HL-60 (cell line): Measurements from ENCODE around the gene CHMP5.

Experiments
- DNase-seq, 2 experiments: peaks; one replicate each; pipeline ENCODE4 v3.0.0-alpha.2; 2010 to 2020; ENCODE audit warnings: low read depth in 1 of 2, low spot score in 1 of 2
- H3K27ac ChIP-seq: fragments of 250-450 bp; sonication (Bioruptor Pico); replicated peaks from 2 replicates; pipeline ENCODE4 v1.5.1; 2020; ENCODE audit warnings: mild to moderate bottlenecking, moderate library complexity
- H3K27me3 ChIP-seq: fragments of 250-450 bp; sonication (Bioruptor Pico); 2 replicates; pipeline ENCODE4 v1.5.1; 2021; ENCODE audit warnings: mild to moderate bottlenecking, moderate library complexity; ENCODE audit not compliant: insufficient read depth, poor library complexity, severe bottlenecking
- H3K4me3 ChIP-seq: replicated peaks from 2 replicates; pipeline ENCODE4 v1.5.1; 2011; ENCODE audit warnings: mild to moderate bottlenecking, control low read depth, low read length; ENCODE audit not compliant: insufficient read depth
- GABPA ChIP-seq: IDR thresholded peaks from 2 replicates; pipeline ENCODE4 v1.6.1; 2012; ENCODE audit warnings: low read depth
- POLR2AphosphoS5 ChIP-seq: IDR thresholded peaks from 2 replicates; pipeline ENCODE4 v1.6.1; 2012; ENCODE audit warnings: low read depth
- SPI1 ChIP-seq: IDR thresholded peaks from 2 replicates; pipeline ENCODE4 v1.6.1; 2012; ENCODE audit warnings: low read depth, mild to moderate bottlenecking, borderline replicate concordance
- TF ChIP-seq, protein P1 (sequence below): IDR thresholded peaks from 2 replicates; pipeline ENCODE4 v1.6.1; 2012; ENCODE audit warnings: low read depth; ENCODE audit not compliant: insufficient replicate concordance
- TF ChIP-seq, protein P2 (sequence below): IDR thresholded peaks from one replicate; pipeline ENCODE4 v1.5.1; 2011; ENCODE audit warnings: low read length, control low read depth, inconsistent platforms; ENCODE audit not compliant: insufficient read depth

CHMP5 gene

DNA sequence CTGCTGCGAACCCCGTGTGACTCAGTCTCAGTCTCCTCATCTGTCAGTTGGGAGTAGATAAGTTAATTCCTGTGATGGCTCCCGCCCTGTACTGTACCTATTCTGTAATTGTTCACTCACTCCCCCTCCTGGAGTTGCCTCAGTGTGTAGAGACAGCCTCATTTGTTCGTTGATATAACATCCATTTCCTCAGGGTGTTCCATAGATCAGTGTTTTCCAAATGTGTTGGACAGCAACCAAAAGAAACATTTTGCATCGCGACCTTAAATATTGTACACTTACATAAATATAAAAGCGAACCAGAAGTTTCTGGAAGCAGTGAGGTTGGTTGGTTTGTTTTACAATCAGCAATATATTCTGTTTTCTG, 26.2 kb downstream of the CHMP5 start:
- Histone ChIP-seq H3K27ac (peak overlapping the region; percentile 95), H3K4me3 (peak overlapping the region; percentile 75), H3K27me3 (no peaks in the 10 kb centered on the region)
- DNase-seq, result no peak
- no peak for TF ChIP-seq GABPA
- TF ChIP-seq, protein P1, sequence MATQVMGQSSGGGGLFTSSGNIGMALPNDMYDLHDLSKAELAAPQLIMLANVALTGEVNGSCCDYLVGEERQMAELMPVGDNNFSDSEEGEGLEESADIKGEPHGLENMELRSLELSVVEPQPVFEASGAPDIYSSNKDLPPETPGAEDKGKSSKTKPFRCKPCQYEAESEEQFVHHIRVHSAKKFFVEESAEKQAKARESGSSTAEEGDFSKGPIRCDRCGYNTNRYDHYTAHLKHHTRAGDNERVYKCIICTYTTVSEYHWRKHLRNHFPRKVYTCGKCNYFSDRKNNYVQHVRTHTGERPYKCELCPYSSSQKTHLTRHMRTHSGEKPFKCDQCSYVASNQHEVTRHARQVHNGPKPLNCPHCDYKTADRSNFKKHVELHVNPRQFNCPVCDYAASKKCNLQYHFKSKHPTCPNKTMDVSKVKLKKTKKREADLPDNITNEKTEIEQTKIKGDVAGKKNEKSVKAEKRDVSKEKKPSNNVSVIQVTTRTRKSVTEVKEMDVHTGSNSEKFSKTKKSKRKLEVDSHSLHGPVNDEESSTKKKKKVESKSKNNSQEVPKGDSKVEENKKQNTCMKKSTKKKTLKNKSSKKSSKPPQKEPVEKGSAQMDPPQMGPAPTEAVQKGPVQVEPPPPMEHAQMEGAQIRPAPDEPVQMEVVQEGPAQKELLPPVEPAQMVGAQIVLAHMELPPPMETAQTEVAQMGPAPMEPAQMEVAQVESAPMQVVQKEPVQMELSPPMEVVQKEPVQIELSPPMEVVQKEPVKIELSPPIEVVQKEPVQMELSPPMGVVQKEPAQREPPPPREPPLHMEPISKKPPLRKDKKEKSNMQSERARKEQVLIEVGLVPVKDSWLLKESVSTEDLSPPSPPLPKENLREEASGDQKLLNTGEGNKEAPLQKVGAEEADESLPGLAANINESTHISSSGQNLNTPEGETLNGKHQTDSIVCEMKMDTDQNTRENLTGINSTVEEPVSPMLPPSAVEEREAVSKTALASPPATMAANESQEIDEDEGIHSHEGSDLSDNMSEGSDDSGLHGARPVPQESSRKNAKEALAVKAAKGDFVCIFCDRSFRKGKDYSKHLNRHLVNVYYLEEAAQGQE, result peak; percentile 40

DNA sequence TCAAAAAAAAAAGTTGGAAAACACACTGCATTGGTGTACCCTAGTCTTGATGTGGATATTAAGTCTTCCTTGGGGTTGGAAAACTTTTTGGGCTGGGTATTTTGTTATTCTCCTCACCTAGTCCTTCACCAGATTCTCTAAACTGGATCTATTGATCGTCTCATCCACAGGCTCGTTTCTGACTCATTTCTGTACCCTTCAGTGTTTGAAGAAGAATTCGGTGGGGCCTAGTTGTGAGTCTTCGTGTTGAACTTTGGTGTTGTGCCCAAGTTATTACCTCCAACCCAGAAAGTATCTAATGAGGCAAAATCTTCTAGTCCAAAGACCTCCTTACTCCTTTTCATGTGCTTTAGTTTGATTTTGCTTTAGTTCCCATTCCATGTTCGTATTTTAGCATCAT, 27.1 kb downstream of the CHMP5 start:
- TF ChIP-seq POLR2AphosphoS5 (no peak), SPI1 (no peak), GABPA (no peak)
- TF ChIP-seq, protein P1, result no peak
- TF ChIP-seq, protein P2, sequence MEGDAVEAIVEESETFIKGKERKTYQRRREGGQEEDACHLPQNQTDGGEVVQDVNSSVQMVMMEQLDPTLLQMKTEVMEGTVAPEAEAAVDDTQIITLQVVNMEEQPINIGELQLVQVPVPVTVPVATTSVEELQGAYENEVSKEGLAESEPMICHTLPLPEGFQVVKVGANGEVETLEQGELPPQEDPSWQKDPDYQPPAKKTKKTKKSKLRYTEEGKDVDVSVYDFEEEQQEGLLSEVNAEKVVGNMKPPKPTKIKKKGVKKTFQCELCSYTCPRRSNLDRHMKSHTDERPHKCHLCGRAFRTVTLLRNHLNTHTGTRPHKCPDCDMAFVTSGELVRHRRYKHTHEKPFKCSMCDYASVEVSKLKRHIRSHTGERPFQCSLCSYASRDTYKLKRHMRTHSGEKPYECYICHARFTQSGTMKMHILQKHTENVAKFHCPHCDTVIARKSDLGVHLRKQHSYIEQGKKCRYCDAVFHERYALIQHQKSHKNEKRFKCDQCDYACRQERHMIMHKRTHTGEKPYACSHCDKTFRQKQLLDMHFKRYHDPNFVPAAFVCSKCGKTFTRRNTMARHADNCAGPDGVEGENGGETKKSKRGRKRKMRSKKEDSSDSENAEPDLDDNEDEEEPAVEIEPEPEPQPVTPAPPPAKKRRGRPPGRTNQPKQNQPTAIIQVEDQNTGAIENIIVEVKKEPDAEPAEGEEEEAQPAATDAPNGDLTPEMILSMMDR, result no peak
- no peaks in the 10 kb centered on the region for H3K27me3 ChIP-seq
- no peak overlapping the region for H3K4me3 ChIP-seq
- H3K27ac ChIP-seq, result no peak overlapping the region; the same call in 1 of the 2 replicates
- DNase-seq, result no peak

DNA sequence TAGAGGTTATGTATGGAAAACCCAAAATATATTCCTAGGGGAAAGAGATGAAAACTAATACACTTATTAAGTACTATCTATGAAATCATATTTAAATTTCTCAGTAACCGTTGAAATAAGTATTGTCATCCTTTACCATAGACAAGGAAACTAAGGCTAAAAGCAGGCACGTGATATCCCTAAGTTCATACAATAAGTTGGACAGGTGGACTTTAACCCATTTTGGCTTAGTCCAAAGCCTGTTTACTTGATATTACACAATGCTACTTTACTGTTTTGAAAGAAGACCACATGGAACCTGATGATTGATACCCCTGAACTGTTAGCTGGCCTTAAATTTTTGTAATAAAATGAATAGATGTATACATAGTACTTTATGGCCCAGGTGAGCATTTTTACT, 28.9 kb downstream of the CHMP5 start:
- H3K27me3 ChIP-seq, result no peaks in the 10 kb centered on the region
- no peak overlapping the region for H3K27ac ChIP-seq
- DNase-seq, result no peak
- H3K4me3 ChIP-seq, result no peak overlapping the region
- no peak for TF ChIP-seq POLR2AphosphoS5

DNA sequence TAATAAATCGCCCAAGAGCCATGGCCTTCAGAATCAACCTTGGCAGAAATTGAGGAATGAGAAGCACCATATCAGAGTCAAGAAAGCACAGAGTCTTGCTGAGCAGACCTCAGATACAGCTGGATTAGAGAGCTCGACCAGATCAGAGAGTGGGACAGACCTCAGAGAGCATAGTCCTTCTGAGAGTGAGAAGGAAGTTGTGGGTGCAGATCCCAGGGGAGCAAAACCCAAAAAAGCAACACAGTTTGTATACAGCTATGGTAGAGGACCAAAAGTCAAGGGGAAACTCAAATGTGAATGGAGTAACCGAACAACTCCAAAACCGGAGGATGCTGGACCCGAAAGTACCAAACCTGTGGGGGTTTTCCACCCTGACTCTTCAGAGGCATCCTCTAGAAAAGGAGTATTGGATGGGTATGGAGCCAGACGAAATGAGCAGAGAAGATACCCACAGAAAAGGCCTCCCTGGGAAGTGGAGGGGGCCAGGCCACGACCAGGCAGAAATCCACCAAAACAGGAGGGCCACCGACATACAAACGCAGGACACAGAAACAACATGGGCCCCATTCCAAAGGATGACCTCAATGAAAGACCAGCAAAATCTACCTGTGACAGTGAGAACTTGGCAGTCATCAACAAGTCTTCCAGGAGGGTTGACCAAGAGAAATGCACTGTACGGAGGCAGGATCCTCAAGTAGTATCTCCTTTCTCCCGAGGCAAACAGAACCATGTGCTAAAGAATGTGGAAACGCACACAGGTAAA, 30.0 kb downstream of the CHMP5 start:
- TF ChIP-seq, protein P1, result no peak
- TF ChIP-seq, protein P2, result no peak
- no peak for TF ChIP-seq GABPA
- TF ChIP-seq POLR2AphosphoS5, result no peak
- no peak for TF ChIP-seq SPI1
- no peak overlapping the region for H3K4me3 ChIP-seq
- H3K27ac ChIP-seq, result no peak overlapping the region
- DNase-seq, result no peak
- no peaks in the 10 kb centered on the region for H3K27me3 ChIP-seq
